Stimulated activated CD8-positive, alpha-beta memory T cell treated with anti-CD3 and anti-CD28 coated beads, Interleukin-12 subunit alpha, Interleukin-12 subunit beta, amount 100 ng/mL, for 1 hour (primary cell): ENCODE data around the gene VPS11.
"Not testable (repeated sequence)": the region's sequence is repeated elsewhere in the genome, so short reads cannot be mapped to it uniquely, and the experiment has no call there.

Experiments
- DNase-seq: peaks from one replicate; pipeline ENCODE4 v3.0.0-alpha.2; 2020; ENCODE audit warnings: low read depth

The VPS11 gene

DNA sequence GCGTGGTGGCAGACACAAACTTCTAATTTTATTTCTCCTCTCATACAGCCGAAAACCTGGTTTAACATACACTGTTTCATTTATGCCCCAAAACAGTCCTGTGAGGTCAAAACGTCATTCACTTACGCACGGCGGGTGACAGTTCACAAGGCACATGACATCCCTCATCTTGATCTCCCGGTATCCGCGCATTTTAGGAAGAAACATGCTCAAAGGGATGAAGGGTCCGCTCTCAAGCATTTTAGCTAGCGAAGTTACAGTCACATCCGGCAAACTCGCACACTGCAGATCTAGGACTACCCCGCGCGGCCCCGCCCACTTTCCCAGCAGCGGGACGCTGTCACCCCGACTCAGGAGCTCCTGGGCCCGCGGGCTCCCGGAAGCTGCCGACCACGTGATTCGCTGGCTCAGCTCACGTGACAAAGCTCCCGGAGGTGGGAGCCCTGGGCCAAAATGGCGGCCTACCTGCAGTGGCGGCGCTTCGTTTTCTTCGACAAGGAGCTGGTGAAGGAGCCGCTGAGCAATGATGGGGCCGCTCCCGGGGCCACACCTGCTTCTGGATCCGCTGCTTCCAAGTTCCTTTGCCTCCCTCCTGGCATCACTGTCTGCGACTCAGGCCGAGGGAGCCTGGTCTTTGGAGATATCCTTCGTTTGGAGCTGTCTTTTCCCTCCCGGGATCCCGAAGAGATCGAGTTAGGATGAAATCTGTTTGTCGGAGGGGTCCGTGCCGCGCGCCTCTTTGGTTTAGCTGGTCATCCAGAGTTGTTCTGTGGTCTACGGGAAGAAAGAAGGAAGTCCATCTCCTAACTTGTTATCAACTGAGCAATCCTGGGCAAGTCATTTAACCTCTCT, at the start of gene VPS11:
VPS11 (plus strand) TSS at position 448 of the 852 bp plus-strand sequence; CDS start at position 454, 6 bp downstream.
- peak; percentile 97 for DNase-seq

DNA sequence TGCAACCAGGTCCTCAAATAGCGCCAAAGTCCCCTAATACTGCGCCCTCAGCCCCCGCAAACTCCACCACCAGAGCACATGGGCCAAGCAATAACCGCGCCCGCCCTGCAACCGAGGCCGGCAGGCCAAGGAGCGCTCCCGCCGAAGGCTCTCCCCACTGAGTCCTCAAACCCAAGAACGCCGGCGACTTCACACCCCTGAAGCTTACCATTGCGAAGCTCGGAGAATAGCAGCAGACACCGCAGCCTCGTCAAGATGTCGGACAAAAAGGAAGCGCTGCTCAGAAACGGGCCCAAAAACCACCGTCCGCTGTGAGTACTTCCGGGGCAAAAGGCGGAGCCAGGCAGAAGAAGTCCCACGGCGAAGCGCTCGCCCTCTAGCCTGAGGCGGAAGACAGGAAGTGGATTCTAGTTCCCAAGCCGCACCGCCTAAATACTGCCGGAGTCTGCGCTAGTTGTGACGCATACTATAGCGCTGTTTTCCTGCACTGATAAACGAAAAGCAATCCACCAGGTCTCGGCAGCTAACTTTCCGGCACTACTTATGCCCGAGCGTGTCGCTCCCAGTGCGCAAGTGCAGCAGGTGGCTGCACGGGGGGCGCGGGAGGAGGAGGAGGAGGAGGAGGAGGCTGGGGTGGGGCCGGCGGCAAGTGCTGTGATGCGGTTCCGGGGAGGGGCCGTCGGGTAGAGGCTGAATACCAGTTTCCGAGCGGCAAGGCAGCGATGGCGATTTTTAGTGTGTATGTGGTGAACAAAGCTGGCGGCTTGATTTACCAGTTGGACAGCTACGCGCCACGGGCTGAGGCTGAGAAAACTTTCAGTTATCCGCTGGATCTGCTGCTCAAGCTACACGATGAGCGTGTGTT, 49.3 kb upstream of the VPS11 start, which contains the start of the genes RPS25 and TRAPPC4:
RPS25 (minus strand) TSS at position 270 of the 865 bp plus-strand sequence; CDS start at position 211, 59 bp downstream.
TRAPPC4 (plus strand) TSS at position 693 of the 865 bp plus-strand sequence; CDS start at position 723, 30 bp downstream.
- DNase-seq: peak; percentile 90

DNA sequence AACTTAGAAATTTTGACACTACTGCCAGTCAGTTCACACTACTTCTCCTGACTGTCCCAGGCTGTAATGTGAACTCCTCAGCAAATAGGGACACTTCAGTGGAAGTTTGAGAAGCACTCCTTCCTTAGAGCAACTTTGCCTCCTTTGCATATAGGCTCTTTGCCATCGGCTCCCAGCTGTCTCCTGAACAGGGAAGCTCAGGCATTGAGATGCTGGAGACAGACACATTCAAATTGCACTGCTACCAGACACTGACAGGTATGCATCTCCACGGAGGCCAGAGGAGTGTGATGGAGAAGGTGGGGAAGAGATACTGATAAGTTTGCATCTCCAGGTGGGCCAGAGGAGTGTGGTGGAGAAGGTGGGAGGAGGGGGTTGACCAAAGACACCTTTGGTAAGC, 47.6 kb upstream of the VPS11 start:
- no peak for DNase-seq

DNA sequence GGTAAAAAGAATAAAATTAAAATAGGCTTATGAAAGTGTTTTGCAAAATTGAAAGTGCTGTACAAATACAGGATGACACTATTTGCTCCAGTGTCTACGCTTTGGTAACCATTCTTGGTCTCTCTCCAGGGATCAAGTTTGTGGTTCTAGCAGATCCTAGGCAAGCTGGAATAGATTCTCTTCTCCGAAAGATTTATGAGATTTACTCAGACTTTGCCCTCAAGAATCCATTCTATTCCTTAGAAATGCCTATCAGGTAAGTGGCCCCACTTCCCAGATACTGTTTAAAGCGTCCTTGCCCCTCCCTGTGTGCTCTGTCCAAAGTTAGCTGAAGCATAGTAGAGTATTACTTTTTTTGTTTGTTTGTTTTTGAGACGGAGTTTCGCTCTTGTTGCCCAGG, 46.0 kb upstream of the VPS11 start:
- DNase-seq: no peak

DNA sequence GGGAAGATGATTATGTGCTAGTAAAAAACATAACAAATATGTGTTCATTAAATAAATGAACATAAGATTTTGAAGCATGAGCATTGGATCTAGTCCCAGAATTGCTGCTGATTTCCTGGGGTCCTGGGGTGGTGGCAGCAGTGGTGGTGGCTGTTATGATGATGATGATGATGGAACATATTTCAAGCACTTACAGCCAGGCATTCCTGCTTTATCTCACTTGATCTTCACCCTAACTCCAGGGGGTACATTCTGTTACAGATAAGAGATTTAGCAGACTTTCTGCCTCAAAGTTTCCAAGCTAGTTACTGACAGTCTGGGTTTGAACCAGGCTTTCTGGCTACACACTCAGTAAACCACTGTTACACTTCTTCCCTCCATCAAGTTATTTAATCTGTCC, 43.9 kb upstream of the VPS11 start:
- no peak for DNase-seq

DNA sequence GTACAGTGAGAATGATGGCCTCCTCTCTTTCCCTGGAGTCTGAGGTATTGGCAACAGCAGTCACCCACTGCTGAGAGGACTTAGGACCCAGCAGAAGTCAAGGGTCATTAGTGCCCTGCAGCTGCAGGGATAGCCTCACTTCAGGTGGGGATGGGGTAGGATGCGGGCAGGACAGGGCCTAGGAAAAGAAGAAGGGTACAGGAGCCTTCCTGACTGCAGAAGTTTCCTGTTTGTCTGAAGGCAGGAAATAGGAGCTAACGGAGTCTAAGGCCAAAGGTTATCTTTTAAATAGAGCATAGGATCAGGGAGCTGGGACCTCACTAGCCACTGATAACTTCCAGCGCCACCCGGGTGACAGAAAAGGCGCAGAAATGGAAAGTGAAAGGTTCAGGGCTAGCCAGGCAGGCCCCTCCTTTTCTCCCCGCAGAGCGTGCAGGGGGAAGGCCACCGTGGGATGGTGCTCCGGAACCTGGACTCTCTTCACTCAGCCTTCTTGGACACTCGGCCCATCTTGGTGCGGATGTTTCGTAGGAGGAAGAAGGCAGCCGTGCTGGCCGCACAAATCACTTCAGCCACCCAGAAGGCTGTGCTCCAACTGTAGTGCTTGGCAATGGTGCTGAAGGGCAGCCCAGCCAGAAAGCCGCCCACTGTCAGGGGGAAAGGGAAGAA, 43.1 kb upstream of the VPS11 start:
- DNase-seq: no peak

DNA sequence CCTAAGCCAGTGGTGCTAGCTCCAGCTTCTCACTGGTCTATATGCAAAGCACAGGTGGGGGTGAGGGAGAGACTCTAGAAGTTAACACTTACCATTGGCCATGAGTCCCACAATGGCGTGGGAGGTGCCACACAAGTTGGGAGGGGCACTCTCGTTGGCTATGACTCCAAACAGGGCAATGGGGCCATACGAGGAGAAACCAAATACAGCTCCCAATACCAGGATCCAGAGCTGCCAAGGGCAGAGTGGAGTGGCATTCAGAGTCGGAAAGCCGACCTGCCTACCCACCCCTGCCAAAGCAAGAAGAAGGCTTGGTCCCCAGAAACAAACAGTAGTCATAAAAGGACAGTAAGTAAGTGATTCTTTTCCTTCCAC, 42.5 kb upstream of the VPS11 start:
- no peak for DNase-seq

DNA sequence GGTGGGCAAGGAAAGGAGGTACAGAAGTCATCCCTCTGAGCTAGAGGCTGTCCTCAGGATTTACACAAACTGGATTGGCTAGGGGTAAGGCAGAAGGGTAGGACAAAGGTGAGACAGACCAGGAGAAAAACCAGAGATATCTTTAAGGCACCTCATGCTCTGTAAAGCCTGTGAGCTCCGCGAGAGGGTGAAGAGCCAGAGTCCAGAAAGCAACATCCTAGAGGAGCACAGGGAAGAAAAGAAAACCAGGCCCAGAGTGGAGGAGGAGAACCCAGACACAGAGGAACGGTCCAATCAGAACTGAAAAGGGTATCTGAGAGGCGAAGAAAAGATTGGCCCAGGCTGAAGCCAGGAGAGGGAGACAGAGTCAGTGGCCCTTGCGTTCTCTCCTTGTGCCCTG, 42.1 kb upstream of the VPS11 start:
- DNase-seq: no peak

DNA sequence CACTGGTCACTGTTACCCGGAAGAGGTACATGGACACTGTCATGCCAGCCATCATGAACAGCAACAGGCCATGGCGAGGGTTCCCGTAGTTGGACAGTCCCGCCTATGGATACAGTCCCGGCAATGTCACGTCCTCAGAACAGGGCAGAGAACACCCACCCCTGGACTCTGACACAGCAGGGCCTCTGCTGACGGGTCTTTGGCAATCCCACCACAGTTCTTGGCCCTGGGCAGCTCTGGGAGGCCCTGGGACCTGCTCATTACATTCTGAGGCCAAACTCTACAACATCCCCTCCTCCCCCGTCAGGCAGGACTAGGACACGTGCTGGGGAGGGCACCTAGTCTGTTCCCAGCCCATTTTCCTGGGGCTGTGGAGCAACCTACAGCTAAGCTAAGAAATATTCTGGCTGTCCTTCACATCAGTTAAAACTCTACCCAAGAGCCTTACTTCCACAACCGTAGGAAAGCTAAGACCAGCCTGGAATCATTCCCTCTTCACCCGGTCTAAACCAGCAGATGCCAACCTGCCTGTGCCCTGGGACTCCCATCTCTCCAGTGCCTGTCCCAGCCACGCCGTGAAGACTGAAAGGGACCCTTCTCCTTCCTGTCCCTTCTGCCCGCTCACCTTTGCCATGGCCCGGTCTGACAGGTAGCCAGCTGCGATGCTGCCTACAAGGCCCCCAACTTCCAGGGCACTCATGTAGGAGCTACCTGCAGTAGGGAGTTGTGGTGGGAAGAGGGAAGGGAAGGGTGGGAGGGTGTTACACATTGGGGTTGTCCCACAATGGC, 41.4 kb upstream of the VPS11 start:
- DNase-seq: no peak

DNA sequence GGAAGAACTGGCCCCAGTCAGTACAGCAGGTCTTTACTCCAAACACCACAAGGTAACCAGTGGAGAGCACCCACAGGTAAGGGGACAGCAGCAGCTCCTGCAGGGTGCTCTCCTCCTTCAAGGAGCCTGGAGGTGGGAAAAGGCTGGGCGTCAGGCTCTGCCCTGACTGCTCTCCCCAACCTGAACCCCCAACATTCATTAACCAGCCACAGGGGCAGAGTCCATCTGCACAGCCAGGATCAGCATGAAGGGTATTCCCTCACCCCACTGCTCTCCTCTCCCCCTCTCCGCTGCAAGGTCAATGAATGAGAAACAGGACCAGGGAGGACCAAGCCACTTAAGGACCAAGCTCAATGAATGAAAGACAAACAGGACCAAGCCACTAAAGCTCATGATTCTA, 40.6 kb upstream of the VPS11 start:
- DNase-seq: no peak

DNA sequence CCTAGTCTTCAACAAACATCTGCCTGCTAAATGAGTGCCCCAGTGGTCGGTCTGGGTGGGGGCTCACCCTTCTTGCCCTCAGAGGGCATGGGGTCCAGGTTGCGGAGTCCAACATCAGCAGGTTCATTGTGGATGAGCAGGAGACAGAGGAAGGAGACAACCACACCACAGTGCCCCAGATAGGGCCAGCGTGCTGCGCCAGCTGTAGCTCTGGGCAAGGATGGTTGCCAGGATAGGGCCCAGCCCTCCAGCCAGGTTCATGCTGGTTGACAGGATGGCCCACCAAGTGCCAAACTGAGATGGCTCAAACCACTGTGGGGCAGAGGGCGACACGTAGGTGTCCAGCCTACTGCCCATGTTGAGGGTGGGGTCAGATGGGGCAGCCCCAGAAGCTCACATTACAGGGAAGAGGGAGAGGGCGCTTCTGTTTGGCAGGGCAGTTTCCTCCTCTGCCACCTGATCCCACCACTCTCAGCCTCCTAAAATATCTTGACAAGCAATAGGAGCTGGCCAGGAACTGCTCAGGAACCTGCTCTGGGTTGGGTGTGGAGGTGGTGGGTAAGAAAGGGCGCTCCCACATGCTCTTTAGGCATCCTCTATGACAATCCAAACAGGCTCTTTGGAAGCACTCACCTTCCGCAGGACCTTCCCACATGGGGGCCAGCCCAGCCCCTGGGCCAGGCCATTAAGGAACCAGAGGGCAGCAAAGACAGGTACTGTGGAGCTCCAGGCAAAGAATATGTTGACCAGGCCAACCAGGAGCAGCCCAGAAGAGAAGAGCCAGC, 39.9 kb upstream of the VPS11 start:
- no peak for DNase-seq

DNA sequence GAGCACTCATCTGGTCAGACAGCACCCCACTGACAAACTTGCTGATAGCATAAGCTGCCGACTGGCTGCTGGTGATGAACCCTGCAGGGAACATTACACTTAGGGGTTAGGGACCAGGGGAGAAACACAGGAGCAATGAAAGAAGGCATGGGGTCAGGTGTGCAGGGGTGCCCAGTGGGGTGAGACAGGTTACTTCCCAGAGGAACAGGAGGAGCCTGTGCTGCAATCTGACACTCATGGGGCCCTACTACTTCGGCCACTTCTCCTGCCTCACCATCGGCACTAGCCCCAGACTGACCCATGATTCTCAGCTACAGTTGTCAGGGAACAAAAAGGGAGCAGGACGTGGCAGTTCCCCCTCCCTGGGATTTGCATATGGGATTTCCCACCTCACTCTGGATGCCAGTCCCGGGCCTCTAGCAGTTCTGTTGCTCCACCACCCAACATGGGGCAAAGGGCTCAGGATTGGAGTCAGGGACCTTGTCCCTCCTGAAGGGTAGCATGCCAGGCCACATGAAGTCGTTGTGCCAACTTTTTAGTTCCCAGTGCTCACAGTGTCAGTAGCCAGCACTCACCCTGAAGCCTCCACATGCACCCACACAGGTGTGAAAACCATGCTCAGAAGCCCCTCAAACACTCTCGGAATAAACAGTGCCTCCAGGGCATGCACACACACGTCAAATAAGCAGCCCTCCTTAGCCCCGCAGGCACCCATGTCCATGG, 39.1 kb upstream of the VPS11 start:
- DNase-seq: no peak

DNA sequence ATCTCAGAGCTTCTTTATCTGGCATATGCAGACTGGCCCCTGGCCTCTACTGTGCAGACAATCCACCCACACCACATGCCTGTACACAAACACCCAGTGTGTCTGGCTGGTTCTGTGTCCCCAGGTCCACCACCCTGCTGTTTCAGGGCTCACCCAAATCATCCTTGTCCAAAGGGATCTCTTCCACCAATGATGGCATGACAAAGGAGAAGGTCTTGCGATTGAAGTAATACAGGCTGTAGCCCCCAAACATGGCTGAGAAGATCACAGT, 38.6 kb upstream of the VPS11 start:
- DNase-seq: no peak

DNA sequence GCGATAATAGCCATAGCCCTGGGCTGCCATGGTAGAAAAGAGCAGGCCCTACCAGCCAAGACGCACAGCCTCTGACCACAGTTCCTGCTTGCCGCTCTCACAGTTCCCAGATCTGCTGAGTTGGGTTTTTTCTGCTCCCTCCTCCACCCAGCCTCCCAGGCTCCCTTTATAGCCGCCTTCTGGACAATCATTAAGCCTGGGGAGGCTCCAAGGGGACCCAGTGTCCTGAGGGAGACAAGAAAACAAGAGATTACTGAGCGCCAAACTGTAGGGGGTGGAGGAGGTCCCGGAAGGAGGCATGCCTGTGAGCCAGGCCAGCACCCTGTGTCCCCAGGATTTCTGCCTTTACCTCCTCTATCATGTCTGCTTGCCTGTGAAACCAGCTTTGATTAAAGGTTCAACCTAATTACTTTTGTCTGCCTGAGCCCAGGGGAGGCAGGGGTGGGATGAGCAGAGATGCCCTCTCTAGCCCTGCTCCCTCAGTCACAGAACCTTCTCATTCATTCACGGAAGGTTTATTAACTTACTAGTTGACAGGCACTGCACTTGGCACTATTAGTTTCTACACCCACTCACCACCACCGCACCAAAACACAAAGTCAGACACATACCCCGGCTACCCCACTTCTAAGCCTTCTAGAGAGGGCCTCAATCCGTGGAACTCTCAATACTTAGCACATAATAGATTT, 38.1 kb upstream of the VPS11 start:
- DNase-seq: no peak

DNA sequence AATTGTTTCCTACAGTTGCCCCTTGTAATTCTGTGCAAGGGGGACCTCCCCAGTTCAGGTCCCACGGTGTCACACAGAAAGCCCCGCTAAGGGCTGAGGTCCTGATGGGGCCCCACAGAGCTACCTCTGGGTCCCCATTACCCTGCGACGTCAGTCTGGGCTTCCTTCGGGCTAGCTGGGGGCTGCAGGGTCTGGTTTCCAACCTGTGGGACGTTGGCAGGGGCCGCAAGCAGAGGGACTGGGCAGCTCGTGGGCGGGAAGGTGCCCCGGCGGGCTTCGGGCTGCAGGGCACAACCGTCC, 37.6 kb upstream of the VPS11 start:
- no peak for DNase-seq

DNA sequence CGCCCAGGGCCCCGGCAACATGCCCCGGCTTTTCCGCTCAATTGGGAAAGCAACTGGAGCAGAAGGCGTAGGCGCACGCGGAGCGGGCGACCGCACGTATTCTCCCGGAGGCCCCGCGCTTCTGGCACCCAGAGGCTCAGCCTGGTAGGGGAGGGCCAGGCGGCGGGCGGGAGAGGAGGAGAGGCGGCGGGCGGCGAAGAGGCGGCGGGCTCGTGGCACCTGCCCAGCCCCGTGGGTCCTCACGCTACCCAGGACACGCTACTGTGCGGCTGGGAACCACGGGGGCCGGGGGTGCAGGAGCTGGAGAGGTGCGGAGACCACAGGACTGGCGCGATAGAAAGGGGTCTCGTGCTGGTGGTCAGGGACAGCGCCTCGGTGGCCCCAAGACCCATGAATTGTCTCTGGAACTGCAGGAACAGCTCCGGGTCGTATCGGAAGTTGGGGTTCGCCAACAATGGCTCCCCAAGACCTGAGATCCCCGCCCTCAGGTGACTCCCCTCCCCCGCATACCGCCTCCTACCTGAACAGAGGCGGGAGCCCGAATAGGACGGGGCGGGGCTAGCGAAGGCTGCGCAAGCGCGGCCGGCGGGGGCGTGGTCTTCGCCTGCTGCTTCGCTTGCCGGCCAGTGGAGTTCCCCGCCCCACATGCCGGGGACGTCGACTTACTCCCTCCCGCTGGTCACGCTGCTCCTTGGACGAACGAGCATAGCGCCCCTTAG, 37.1 kb upstream of the VPS11 start, which contains the start of gene SLC37A4:
SLC37A4 (minus strand) TSS at position 549 of the 719 bp plus-strand sequence.
- DNase-seq: peak; percentile 99

DNA sequence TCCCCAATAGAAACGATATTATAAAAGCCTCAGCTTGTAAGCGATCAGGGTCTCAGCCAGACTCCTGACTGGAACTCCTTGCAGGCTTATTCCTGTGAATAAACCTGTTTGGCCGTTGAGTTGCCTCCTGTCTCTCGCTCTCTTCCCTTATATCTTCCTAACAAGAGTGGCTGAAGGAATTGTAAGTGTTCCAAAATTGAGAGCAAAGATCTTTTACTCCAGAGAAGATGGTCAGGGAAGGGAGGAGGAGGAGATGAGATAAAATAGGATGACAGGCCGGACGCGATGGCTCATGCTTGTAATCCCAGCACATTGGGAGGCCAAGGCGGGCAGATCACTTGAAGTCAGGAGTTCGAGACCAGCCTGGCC, 35.7 kb upstream of the VPS11 start:
- no peak for DNase-seq

DNA sequence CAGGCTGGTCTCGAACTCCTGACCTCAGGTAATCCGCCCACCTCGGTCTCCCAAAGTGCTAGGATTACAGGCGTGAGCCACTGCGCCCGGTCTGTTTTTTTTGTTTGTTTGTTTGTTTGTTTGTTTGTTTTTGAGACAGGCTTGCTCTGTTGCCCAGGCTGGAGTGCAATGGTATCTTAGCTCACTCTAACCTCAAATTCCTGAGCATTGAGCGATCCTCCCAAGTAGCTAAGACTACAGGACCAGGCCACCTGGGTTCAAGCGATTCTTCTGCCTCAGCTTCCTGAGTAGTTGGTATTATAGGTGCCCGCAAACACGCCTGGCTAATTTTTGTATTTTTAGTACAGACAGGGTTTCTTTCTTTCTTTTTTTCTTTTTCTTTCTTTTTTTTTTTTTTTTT, 34.2 kb upstream of the VPS11 start:
- not testable (repeated sequence) for DNase-seq

DNA sequence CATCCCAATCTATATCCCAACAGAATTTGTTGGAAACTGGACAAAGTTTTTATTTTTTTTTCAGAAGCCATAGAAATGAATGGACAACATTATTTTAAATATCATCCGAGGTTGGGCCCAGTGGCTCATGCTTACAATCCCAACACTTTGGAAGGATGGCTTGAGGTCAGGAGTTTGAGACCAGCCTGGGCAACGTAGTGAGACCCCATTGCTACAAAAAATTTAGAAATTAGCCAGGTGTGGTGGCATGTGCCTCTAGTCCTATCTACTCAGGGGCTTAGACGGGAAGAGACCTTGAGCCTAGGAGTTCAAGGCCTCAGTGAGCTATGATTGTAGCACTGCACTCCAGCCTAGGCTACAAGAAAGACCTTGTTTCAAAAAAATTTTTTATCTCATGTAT, 32.8 kb upstream of the VPS11 start:
- no peak for DNase-seq
